HG03565 (cell line): ENCODE results near the gene ADAMTS2.

ENCODE experiments used
- ATAC-seq: cut with Tn5 transposase; IDR thresholded peaks from one replicate; pipeline ENCODE4 v1.9.1; 2021; ENCODE audit warnings: mild to moderate bottlenecking, moderate library complexity; ENCODE audit not compliant: unreplicated experiment

ADAMTS2 gene

DNA sequence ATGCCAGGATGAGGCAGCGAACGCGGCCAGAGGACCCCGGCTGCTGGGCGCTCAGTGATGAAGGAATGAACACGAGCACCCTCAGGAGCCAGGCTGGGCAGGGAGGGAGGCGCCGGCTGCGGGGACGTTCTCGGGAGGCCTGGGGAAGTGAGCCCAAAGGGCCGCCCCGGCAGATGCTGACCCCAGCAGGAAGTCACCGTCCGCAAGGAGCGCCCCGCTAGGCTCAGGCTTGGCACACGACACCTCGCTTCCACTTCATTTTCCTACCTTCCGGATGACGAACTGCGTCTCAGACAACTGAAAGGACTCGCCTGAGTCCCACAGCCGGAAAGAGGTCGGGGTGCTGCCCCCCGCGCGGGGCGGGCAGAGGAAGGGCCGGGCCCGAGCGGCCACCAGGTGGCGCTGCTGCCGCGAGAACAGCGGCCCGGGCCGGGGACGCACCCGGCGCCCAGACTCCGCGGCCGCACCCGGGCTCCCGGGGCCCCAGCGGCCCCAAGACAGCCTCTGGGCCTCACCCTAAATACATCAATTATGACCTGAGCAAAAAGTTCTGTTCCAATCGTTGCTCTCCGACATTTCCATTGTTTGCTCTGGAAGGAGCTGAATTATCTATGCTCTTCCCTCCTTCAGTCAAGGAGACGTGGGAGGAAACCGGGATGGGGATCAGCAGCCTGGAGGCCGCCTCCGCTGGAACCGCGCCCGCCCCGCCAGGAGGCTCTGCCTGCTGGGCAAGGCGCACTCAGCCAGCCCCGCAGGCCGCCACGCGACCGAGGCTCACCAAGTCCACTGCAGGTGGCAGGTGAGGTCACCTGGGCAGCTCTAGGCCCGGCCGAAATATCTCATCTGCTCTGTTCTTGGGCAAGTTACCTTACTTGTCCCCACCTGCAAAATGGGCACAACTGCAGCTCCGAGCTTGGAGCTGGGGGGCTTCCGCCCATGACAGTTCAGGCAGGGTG is 178.1 kb downstream of the ADAMTS2 start:
- no peak for ATAC-seq

DNA sequence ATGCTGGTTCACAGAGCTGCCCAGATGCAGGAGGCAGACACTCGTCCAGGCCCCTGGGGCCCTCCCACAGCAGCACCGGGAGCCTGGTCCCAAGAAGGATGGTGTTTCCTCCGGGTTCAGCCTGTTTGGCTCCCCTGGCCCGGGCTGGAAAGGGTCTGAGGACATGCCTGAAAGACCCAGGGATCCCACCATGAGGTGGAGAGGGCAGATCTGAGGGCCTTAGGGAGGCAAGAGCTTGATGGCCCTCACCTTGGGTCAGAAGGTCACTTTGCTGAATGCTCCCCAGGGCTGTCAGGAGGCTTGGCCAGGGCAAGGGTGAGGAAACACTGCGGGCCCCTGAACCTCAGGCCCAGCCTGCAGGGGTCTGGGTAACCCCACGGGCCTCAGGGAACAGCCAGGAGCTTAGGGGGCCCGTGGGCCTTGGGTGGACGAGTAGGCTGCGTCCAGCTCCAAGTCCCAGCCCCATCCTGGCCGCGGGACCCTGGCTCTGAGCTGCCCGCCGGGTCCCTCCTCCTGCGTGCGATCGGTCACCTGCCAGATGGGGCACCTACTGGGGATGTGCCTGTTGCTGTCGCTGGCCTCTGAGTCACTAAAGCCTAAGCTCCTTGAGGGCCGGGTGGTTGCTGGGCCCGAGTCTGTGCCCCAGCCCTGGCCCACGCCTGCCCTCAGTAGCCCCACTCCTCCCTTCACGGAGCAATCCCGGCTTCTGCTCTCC is 178.9 kb downstream of the ADAMTS2 start:
- ATAC-seq: no peak

DNA sequence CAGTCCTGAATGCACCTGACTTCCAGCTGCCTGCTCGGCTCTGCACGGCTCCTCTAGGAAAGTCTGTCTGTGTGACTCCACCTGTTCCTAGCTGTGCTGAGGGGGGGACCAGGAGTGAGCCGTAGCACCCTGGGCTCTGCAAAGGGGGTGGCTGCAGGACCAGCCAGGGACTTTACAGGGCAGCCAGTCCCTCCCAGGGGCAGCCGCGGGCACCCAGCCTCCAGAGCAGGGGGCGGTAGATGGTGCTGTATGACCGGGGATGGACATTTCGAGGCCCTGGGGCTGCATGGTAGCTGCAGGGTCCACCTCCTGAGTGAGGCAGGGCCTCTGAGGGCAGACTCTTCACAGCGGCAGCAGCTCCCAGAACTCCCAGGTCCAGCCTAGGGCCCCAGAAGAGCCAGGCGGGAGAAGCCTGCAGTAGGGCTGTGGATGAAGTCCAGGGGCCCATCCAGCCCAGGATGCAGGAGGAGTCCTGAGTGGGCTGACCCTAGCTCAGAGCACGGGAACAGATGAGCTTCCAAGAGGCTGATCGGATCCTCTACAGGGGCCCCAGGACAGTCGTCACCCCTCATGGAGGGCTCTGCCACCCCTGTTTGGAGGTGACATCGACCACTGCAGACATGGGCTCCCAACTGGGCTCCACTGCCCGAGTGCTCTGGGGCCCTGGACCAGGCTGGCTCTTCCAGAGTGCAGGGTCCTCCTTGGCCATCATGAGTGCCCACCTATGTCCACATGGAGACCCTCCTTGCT is 179.7 kb downstream of the ADAMTS2 start:
- ATAC-seq: no peak

DNA sequence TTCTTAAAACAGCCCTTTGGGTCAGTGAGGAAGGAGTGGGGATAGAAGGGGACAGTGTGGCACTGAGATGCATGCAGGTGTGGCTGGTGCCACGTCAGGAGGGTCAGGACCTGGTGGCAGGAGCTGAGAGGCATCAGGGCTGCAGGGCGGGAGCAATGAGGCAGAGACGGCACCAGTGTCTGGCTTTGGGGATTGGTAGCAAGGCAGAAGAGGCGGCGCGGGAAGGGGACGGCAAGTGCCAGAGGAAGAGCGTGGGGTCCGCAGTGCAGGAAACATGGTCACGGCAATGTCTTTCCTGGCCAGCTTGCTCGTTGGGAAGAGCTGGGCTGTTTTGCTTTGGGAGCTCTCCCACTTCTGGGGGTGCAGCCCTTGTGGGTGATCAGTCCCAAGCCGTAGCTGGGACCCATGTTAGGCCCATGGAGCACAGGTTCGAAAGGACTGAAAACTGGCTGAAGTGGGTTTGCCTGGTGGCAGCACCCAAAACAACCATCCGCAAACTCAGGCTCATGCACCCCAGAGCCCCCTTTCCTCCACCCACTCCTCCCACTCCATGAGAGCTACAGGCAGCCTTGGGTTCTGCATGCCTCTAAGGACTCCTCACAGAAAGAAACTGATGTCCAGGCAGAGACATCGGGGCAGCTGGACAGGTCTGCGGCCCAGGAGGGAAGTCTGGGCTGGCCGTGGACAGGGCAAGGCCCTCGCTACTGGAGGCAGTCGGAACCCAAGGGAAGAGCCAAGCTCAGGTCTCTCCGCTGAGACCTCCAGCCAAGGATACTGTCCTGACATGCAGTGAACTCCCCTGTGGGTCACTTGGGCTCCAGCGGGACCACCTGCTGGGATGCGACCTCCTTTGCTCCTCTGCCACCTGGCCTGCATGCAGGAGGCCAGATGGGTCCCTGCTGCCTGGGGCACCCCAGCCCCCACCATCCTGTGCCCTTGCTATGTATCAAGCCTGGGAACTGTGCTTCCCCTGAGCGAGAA is 180.6 kb downstream of the ADAMTS2 start:
- ATAC-seq: no peak

DNA sequence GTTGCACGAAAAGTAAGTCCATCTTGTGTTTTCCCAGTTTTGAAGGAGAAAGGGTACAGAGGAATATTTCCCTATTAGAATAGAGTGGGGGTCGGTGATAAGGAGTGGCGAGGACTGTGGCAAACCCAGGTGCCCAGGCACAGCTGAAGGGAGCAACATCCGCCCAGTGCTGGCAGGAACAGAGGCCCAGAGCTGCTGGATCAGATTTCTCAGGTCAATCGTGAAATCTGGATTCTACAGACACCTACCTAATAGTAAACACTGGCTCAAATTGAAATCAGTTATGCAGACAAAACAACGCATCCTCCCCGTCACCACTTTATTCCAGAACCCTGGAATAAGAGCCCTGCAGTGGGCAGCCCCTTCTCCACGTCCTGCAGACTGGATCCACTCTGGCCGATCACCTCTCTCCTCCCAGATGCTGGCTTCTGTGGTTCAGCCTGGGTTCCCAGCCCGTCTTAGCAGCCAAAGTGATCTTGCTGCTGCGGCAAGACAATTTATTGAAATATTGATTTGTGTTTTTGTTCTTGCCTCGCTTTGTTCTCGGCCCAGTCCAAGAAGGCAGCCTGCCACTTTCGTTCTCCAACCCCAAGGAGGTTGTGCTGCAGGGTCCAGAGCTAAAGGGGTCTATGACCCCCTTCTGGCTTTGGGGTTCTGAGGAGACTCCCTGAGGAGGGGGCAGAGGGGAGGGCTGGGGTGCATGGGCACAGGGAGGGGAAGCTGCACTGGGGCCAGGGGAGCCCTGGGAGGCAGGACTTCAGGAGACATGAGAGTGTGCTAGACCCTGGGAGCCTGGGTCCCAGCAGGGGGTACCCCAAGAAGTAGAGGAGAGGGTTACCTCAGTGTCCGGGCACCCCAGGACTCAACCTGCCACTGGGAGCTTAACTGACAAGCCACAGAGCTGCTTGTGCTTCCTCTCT is 181.8 kb downstream of the ADAMTS2 start:
- ATAC-seq: no peak

DNA sequence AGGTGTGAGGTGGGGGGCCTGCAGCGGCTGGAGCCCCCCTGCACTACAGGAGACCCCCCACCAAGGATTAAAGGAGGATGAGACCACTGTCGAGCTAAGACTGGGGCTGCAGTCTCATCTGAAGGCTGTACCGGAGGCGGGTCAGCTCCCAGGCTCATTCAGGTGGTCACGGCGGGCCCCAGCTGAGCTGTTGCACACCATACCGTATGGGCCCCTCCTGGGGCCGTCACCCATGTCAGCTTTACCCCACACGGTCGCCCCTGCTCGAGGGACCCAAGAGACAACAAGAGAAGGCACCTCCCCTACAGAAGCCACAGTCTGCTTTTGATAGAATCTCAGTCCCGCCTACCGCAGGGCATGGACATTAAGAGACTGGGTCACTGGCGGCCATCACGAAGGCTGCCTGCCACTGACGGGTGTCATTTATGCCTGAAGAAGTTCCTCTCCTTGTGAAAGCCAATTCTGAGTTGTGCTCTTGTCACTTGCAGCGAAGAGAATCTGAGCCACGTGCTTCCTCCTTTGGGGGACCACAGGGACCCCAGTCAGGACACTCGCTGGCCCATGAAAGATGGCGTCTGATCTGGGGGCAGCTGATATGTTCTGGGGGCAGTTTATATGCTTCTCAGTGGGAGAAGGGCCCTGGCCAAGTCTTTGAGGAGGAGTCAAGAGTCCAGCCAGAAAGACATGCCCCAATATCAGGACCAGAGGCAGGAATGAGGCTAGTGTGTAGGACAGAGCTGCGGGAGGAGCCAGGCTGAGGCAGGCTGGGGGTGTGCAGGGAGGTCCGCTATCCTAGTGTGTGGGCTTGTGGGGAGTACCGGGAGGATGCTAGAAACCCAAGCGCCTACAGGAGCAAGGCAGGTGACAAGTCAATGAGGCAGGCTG is 182.7 kb downstream of the ADAMTS2 start:
- ATAC-seq: no peak

DNA sequence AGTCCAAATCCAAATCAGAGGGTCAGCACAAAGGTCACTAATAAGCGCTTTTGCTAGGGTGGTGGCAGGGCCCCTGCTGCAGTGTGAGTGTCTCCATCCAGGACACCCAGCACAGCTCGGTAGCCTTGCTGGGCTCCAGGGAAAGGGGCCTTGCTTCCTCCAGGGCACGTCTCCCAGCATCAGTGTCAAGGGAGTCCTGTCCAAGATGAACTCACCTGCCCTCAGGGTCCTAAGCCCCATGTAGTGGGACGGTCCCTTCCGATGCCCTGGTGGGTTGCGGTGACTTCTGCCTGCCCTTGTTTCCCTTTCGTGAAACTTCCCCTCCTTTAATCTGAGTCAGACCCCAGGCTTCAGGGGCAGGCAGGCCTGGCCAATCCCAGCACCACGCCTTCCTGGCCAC is 183.4 kb downstream of the ADAMTS2 start:
- no peak for ATAC-seq

DNA sequence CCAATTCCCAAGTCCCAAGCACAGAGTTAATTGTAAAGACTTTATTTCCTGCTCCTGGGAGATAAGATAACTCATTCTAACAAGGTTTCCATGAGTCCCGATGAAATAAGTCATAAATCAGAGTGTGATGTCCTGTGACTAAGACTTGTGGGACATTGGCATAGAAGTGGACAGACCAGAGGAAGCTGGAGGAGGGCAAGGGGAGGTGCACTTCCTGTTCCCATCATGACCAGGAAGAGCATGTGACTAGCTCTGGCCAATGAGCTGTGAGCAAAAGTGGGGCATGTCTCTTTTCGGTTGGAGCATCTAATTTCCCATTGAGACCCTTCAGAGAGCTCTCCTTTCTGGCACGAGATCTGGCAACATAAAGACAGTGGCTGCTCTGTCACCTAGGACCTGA is 184.7 kb downstream of the ADAMTS2 start:
- ATAC-seq: no peak

DNA sequence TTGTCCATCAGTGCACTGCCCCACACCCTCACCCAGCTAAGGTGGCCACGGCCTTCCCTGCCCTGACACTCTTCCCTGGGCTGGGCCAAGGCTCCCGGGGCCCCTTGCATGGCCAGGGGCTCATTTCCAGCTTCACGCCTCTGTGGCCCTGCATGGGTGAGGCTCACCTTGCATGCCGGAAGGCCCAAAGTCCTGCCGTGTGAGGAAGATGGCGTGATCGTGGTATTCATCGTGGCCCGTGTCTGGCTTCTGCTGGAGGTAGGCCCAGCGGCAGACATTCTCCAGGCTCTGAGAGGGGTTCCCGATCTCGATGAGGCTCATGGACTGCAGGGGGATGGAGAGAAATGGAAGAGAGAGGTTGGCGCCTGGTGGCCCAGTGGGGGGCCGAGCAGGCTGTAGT is 186.7 kb downstream of the ADAMTS2 start:
- no peak for ATAC-seq

DNA sequence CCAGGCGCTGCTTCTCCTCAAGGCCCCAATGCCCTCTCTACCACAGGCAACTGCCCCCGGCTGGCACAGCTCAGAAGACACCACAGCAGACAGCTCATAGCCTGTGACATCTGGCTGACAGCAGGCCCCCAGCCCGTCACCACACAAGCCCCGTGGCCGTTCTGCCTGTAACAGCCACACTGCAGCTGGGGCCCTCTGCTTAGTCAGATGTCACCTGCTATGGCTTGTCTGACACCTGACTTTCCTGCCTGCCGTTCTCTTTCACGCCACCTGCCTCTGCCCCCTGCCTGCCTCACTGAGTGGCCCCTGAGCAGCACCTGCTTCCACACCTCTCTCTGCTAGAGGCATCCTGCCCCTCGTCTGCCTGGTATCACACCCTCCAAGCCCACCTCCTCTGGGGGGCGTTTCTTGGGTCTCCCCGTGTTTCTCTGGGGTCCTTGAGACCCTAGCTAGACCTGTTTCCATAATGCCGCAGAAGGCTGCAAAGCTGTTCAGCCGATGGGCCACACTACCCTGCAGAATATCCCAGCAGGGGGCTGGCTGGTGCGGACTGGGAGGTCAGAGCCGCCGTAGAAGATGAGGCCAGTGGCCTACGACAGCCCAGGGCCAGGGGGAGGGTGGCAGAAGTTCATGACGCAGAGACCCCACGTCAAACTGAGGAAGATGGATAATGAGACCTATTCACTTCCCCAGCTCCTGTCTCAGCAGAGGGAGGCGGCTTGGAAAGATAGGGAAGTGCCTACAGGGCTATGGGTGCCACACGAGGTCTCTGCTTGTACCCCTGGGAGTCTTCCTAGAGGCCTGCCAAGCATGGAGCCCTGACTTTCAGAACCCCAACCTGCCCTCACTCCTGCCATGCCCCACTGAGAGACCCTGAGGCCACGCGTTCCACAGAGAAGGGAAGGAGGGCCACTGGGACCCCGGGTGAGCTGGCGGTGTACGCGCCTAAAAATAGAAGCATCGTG is 190.0 kb downstream of the ADAMTS2 start:
- ATAC-seq: no peak

DNA sequence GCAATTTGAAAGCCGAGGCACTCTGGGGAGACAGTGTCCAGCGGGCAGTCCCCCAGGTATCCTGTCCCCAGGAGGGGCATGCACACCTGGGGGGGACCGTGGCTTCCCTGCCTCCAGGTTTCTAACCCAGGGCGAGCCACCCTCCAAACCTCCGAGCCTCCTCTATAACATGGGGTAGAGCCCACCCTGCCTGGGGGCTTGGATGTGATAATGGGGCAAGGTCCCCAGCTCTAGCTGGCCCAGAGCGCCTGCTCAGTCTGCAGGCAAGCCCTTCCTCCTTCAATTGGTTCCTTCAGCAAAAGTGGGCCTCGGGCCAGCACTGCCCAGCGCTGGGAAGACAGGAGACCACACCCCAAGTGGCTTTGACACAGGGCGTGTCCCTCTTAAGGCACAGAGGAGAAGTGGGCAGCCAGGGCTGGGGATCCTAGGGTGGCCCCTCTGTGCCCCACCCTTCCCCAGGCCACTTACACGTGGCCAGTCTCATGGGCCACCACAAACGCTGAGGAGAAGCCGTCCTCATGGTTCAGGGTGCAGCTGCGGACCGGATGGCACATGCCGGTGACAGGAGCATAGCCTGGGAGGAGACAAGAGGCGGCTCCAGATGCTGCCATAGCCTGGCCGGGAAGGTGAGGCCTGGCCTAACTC is 190.8 kb downstream of the ADAMTS2 start:
- no peak for ATAC-seq

DNA sequence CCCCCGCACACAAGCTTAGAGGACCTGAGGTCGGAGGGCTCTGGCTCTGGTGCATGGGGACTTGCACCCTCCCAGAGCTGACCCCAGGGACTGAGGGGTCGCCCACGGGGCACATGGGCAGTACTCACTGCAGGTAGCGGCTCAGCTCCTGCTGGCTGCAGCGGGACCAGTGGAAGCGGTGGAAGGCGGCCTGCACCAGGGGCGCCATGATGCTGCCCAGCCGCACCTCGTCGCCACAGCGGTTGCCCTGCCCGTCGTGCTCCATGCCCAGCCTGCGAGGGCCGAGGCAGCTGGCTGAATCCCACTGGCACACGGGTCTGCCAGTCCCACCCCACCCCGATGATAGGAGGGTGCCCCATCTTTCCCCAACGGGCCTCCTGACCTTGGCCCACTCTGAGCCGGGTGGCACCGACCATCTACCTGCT is 191.3 kb downstream of the ADAMTS2 start:
- ATAC-seq: no peak

DNA sequence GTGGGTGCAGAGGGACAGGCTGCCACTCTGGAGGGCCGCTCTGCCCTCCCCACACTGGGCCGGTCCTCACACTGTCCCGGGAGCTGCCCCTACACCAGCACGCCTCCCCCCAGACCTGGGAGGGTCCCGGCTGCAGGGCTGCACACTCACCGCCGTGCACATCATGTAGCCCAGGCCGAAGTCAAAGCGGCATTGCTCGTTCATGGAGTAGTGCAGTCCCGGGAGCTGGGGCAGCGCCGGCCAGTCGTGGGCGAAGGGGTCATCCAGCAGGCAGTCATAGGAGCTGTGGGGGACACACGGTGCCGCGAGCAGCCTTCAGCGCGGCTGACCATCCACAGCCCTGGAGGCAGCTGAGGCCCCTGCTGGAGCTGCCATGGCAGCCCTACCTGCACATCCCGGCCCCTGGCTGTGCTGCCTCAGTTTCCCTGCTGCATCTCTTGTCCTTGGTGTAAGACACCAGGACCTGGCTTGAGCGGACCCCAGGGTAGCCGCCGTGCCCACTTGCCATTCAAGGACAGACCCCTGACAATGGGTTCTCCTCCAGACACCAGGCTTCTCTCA is 191.8 kb downstream of the ADAMTS2 start:
- ATAC-seq: no peak

DNA sequence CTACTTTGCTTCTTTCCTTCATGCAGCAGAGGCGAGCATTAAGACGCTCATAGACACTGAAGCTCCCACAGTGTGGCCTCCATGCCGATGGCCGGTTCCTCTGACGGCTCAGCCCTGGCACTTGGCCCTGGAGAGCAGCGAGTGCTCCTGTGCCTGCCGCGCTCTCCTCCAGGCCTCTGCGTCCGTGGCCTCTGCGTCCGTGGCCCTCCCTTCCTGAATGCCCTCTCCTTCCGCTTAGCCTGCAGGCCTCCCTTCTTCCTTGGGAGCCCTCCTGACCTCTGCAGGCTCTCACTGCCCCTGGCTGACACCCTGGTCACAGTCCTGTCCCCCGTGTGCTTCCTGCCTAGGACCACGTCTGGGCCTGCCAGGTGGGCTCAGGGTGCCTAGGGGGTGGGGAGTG is 192.3 kb downstream of the ADAMTS2 start:
- no peak for ATAC-seq

DNA sequence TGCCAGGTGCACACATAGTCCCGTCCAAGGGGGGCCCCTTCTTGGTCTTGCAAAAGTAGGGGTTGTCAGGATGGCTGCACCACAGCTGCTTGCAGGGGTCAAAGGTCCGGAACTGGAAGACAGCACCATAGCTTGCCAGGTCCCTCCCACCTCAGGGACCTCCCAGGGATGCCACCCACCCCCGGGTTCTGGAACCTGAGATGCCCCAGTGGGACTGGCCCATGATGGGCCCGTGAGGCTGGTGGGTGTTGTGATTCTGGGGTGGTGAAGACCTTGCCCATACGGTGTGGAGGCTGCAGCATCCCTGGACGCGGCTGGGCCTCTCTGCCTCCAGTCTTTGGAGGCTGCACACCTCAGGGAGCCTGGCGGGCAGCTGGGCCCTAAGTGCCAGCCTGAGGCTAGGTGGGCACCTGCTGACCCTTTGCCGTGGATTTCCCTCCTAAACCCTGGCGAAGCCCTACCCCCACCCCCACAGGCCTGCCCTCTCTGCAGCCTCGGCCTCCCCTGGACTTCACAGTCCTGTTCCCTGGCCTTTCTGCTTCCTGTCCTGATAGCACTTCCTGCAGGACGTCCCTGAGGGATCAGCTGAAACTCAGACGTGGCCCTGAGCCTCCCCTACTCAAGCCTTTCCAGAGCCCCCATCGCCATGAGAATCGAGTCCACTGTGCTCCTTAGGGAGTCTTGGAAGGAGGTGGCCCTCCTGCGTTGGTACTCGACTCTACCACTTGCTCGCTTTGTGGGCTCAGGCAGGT is 192.9 kb downstream of the ADAMTS2 start:
- ATAC-seq: no peak
